Neural crest cell (in vitro differentiated cells): ENCODE data around the gene SH2D7. TPM values are rescaled to one million over a fixed set of nuclear protein-coding genes. Genes with fewer than 3 reads are reported as not detected.
A peak's percentile ranks its signal among the peaks of the same experiment; 100 is the strongest.

Experiments used
- DNase-seq: peaks from one replicate; pipeline ENCODE4 v3.0.0; 2021; ENCODE audit warnings: low read depth, mixed read lengths, low spot score
- H3K27ac Mint-ChIP-seq: one replicate; pipeline ENCODE4 v1.8.0; 2021; ENCODE audit warnings: mild to moderate bottlenecking, mixed read lengths; ENCODE audit not compliant: unreplicated experiment
- H3K27me3 Mint-ChIP-seq: 2 replicates; pipeline ENCODE4 v1.8.0; 2021; ENCODE audit warnings: low read depth, mild to moderate bottlenecking, mixed read lengths
- H3K36me3 Mint-ChIP-seq: 2 replicates; pipeline ENCODE4 v1.8.0; 2021; ENCODE audit warnings: low read depth, mild to moderate bottlenecking, mixed read lengths
- H3K4me1 Mint-ChIP-seq: 2 replicates; pipeline ENCODE4 v1.8.0; 2021; ENCODE audit warnings: mixed read lengths
- H3K4me3 Mint-ChIP-seq: one replicate; pipeline ENCODE4 v1.8.0; 2021; ENCODE audit warnings: mild to moderate bottlenecking, mixed read lengths
- H3K9me3 Mint-ChIP-seq: 2 replicates; pipeline ENCODE4 v1.8.0; 2021; ENCODE audit warnings: mixed read lengths
- total RNA-seq: library from RNA; stranded (reverse); gene quantifications from 2 replicates; pipeline ENCODE4 v1.2.1, GENCODE V29; 2021
- TF ChIP-seq, protein P1 (sequence below): fragments of 200-600 bp; sonication (generic); conservative IDR thresholded peaks from 2 replicates; pipeline ENCODE4 v1.5.0; 2021; ENCODE audit warnings: antibody characterized with exemption, mild to moderate bottlenecking

The SH2D7 gene
- total RNA-seq, 1 donor from 2014 or later: not detected

DNA sequence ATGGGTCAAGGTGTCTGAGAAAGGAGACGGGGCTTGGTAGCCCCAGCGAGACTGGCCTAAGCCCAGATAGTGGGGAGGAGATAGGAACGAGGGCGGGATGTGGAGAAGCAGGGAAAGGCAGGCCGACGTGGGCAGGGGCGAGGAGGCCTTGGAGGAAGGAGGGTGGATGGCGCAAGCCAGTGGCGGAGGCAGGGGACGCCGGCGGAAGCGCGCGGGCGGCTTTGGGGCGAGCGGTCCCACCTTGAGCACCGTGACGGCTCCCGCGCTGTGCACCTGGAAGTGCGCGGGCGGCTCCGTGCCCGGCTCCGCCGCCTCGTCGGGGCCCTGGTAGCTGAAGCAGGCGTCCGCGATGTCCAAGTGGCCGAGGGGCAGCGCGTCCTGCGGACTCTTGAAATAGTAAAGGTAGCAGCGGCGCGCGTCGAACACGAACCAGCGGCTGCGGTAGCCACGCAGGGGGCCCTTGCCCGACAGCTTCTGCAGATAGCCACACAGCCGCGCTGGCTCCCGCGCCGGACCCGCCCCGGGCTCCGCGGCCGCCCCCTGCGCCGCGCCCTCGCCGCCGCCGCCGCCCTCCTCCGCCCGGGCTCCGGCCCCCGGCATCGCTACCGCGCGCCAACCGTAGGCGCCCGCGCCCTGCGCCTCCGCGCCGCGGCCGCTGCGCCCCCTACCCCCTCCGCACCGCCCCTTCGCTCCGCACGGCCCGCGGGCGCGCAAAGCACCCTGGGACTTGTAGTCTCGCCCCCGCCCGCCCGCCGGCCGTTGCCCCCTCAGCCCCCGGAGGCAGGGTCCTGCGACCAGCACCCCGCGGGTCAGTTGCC is 15.1 kb upstream of the SH2D7 start, which contains the start of gene TBC1D2B:
TBC1D2B (minus strand) TSS at position 659 of the 818 bp plus-strand sequence; CDS start at position 600, 59 bp downstream.
- H3K36me3 Mint-ChIP-seq: no peaks in the 10 kb centered on the region
- no peaks in the 10 kb centered on the region for H3K27me3 Mint-ChIP-seq
- peak within 1 kb of the TSS; percentile 95 for H3K4me3 Mint-ChIP-seq
- H3K9me3 Mint-ChIP-seq: no peaks in the 10 kb centered on the region
- TF ChIP-seq, protein P1, sequence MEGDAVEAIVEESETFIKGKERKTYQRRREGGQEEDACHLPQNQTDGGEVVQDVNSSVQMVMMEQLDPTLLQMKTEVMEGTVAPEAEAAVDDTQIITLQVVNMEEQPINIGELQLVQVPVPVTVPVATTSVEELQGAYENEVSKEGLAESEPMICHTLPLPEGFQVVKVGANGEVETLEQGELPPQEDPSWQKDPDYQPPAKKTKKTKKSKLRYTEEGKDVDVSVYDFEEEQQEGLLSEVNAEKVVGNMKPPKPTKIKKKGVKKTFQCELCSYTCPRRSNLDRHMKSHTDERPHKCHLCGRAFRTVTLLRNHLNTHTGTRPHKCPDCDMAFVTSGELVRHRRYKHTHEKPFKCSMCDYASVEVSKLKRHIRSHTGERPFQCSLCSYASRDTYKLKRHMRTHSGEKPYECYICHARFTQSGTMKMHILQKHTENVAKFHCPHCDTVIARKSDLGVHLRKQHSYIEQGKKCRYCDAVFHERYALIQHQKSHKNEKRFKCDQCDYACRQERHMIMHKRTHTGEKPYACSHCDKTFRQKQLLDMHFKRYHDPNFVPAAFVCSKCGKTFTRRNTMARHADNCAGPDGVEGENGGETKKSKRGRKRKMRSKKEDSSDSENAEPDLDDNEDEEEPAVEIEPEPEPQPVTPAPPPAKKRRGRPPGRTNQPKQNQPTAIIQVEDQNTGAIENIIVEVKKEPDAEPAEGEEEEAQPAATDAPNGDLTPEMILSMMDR: no peak
- peak; percentile 56 for DNase-seq
- H3K4me1 Mint-ChIP-seq: peaks cover 33% of the 10 kb centered on the region
- H3K27ac Mint-ChIP-seq: peak within 1 kb of the TSS; percentile 94

DNA sequence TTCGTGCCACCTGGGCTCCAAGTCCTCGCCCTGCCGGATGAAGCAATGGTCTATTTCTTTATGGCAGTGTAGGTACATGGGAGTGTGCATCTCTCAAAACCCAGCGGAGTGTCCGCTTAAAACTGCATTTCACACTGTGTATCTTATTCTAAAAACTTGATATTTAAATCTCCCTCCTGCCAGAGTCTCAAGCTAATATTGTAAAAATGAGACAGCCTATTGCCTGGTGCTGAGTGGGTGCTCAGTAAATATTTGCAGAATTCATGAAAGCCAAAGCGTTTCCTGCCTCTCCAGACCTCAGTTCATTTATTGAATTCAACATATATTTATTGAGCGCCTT is 14.5 kb upstream of the SH2D7 start:
- no peaks in the 10 kb centered on the region for H3K36me3 Mint-ChIP-seq

DNA sequence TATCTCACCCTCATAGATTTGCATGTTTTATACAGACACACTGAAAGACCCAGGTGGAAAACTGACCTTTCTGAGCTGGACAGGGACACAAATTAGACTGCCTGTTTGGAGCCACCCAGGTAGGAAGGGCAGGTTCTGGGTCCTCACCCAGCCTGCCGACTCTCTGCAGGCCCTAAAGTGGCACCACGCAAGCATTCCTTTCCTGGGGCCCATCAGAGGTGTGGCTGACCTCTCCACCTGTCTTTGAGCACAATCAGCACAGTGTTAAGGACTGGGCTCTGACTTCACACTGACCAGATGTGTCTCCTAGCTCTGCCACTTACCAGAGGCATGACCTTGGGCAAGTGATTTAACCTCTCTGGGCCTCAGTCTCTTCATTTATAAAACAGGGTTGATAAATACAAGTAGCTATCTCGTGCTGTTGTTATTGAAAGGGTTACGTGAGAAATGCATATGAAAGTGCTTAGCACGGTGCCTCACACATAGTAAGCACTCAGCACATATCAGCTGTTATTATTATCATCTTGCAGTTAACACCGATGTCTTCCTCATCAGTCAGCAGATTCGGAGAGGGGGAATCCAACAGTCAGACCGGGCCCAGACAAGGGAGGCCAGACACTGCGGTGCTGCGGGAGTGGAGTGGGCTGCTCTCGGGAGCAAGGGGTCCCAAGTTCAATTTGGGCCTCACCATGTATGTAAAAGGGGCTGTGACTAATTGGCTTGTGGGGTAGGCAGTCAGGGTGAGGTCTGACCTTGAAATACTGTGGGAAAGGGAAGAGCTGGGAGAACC is 12.9 kb upstream of the SH2D7 start:
- TF ChIP-seq, protein P1: no peak
- H3K9me3 Mint-ChIP-seq: no peaks in the 10 kb centered on the region
- peaks cover 21% of the 10 kb centered on the region for H3K4me1 Mint-ChIP-seq
- H3K4me3 Mint-ChIP-seq: peak overlapping the region; percentile 36
- no peaks in the 10 kb centered on the region for H3K27me3 Mint-ChIP-seq
- H3K27ac Mint-ChIP-seq: no peak overlapping the region
- no peaks in the 10 kb centered on the region for H3K36me3 Mint-ChIP-seq
- no peak for DNase-seq

More for the DNA sequence above, 14.5 kb upstream of the SH2D7 start:
- H3K4me3 Mint-ChIP-seq: peak overlapping the region; percentile 81
- H3K9me3 Mint-ChIP-seq: no peaks in the 10 kb centered on the region
- no peak for DNase-seq
- H3K4me1 Mint-ChIP-seq: peaks cover 27% of the 10 kb centered on the region
- H3K27me3 Mint-ChIP-seq: no peaks in the 10 kb centered on the region
- H3K27ac Mint-ChIP-seq: no peak overlapping the region
- TF ChIP-seq, protein P1: no peak

DNA sequence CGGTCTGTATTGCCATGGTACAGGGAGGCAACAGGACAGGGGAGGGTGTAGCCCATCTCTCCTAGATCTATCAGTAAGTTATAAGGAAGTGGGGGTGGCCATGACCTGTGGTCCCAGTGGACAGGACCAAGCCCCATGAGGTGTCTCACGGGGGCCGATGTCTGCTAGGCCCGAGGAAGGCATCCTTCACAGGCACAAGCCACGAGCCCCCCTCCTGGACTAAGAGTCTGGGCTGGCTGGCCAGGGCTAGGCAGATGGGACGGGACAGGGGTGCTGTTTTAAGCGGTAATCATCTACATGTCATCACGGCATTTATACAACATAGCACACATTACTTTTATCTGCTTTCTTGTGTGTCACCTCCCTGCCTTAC is 12.3 kb upstream of the SH2D7 start:
- H3K4me3 Mint-ChIP-seq: peak overlapping the region; percentile 25
- no peak overlapping the region for H3K27ac Mint-ChIP-seq
- TF ChIP-seq, protein P1: no peak
- peaks cover 19% of the 10 kb centered on the region for H3K4me1 Mint-ChIP-seq
- no peaks in the 10 kb centered on the region for H3K27me3 Mint-ChIP-seq
- DNase-seq: no peak
- no peaks in the 10 kb centered on the region for H3K36me3 Mint-ChIP-seq
- no peaks in the 10 kb centered on the region for H3K9me3 Mint-ChIP-seq

DNA sequence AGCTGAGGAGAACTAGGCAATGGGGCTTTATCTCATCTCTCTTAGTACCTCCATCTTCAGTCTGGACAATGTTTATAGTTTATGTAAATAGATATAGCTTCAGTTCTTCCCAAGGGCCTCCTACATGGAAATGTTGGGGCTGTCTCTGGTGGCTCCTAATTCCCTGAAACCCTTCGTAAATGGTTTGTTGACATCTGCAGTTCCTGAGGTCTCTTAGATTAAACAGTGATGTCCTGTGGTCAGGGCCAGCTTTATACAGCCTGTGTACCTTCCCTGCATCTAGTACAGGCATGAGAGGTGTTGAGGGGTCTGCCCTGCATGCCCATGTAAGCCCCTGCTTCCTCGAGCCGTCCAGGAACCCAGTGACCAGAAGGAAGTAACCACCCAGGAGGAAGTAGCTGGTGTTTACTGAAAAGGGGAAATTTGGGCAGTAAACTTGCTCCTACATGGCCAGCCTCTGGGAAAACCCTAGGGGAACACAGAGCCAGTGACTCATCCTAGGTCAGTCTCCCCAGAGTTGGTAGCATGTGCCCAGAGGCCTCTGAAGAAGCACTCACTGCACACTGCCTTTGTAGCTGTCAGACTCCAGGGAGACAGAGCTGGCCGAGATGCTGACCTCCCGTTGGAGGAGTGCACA is 10.1 kb upstream of the SH2D7 start:
- no peaks in the 10 kb centered on the region for H3K27me3 Mint-ChIP-seq

More for the DNA sequence above, 10.1 kb upstream of the SH2D7 start:
- no peak overlapping the region for H3K27ac Mint-ChIP-seq
- H3K4me3 Mint-ChIP-seq: peak overlapping the region; percentile 13
- DNase-seq: no peak
- no peaks in the 10 kb centered on the region for H3K36me3 Mint-ChIP-seq
- TF ChIP-seq, protein P1: no peak
- H3K9me3 Mint-ChIP-seq: no peaks in the 10 kb centered on the region
- peaks cover 4% of the 10 kb centered on the region for H3K4me1 Mint-ChIP-seq
